HG02852 (cell line): Measurements from ENCODE around the gene GYG1.
"Not testable (repeated sequence)": the region's sequence is repeated elsewhere in the genome, so short reads cannot be mapped to it uniquely, and the experiment has no call there.

Experiments used
- ATAC-seq: cut with Tn5 transposase; IDR thresholded peaks from one replicate; pipeline ENCODE4 v1.9.1; 2021; ENCODE audit warnings: mild to moderate bottlenecking, moderate library complexity; ENCODE audit not compliant: unreplicated experiment

Gene GYG1

DNA sequence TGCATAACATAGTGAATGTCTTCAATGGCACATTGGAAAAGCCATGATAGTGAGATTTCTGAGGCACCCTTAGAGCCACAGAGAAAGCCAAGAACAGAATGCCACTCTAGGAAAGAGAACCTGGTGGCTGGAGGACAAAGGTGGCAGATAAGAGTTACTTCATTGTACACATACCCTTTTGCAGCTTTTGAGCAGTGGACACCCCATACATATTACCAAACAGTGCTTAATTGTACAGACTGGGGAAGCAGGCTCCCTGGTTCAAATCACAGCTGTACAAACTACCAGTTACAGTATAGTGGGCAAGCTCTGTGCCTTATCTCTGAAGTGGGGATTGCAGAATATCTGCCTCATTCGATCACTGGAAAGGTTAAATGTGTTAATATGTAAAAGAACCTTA is 10.1 kb upstream of the GYG1 start:
- no peak for ATAC-seq

DNA sequence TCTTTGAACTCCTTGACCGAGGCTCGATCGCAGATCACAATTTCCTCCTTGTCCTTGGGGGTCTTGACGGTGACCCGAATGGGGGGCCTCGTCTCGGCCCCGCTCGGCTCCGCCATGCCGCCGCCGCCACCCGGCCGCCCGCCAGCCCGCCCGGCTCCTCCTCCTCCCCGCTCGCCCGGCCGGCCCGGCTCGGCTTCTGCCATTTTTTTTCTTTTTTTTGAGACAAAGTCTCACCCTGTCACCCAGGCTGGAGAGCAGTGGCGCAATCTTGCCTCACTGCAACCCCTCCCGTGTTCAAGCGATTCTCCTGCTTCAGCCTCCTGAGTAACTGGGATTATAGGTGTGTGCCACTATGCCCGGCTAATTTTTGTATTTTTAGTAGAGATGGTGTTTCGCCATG is 3.8 kb upstream of the GYG1 start:
- ATAC-seq: not testable (repeated sequence)

DNA sequence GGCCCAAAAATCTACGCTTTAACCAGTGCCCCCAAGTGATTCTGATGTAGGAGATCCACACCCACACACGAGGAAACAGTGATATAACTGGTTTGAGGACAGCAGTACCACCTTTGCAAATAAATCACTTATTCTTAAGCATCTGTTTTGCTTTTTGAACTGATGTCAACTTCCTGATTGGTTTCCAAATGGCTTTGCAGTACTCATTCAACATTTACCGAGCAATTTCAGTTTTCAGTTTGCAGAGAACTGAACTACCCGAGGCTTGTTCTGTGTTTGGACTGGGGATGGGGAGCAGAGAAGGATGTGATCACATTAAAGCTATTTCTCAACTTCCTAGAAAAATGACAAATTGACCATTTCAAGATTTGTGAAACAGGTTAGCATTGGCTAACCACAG is 1.1 kb upstream of the GYG1 start:
- ATAC-seq: peak; percentile 13

DNA sequence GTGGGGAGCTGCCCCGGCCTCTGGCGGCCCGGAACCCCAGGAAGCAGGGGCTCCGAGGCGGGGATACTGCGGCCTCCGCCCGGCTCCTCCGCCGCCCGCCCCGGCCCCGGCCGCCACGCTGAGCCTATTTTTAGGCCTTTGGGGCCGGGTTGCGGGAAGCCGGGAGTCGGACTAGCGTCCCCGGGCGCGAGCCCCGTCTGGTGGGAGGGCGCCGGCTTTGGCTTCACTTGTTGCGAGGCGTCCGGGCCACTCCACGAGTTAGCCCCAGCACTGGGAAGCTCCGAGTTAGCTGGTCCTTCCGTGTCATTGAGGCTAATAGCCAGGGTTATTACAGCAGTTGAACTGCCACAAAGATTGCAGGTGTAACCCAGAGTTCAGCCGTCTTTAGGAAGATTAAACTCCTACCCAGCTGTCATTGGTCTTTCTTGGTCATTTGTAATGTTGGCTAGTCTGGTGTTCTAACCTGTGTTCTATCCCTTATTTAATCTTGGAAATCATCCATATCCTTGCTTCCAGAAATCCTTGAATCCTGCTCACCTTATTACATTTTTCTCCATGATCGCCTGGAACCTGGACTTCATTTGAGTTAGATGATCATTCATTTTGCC is 791 bp downstream of the GYG1 start:
- ATAC-seq: peak; percentile 30

DNA sequence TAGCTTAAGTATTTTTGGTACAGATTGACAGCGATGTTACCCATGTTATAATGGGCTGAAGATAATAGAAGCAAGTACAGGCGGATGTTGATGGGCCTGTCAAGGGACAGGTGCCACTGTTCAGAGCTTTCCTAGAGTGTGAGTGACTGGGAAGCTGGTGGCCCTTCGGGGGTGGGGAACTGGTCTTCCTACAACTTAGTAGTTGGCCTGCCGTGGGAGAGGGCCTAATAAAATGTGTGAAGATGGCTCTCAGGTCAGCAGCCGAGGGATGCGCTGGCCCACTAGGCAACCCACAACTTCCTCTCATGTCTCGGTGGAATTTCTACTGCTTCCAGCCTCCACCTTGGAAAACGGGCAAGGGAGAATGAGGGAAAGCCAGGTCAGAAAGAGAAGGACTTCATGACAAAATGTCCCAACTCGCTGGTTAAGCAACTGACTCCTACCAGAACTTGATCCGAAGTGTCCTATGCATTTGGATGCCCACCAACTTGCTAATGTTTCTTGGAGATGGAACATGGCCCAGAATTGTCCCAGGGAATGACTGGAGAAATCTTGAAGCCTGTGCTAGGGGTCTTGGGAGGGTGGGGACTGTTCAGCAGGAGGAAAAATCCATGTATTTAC is 1.4 kb downstream of the GYG1 start:
- no peak for ATAC-seq

DNA sequence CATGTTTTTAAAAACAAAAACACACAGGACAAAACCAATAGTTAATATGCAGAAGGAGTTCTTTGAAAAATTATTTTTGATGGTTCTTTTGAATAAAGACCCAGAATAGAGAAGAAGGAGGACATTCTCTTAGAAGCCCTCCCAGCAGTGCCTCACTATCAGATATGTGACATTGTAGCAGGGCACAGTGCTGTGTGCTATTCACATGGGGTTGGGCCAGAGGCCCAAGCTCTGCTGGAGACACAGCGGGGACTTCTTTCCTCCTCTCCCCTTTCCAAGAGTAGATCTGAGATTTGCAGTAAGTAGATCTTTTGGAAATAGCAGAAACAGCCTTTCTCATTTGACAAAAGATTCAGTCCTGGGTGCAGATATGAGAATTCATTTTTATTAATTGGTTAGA is 6.3 kb downstream of the GYG1 start:
- ATAC-seq: no peak

DNA sequence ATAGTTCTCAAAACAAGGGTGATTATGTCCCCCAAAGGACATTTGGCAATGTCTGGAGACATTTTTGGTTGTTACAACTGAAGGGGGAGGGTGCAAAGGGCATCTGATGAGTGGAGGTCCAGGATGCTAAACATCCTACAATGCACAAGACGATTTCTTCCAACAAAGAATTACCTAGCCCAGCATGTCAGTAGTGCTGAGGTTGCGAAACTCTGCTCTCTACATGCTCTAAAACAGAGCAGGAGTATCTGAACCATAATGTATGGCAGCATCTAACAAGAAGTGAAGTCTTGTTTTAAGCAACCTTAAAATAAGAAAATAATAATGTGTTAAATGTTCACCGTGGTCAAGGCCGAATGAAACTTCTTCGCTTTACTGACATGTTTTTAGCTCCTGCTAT is 7.0 kb downstream of the GYG1 start:
- ATAC-seq: no peak

DNA sequence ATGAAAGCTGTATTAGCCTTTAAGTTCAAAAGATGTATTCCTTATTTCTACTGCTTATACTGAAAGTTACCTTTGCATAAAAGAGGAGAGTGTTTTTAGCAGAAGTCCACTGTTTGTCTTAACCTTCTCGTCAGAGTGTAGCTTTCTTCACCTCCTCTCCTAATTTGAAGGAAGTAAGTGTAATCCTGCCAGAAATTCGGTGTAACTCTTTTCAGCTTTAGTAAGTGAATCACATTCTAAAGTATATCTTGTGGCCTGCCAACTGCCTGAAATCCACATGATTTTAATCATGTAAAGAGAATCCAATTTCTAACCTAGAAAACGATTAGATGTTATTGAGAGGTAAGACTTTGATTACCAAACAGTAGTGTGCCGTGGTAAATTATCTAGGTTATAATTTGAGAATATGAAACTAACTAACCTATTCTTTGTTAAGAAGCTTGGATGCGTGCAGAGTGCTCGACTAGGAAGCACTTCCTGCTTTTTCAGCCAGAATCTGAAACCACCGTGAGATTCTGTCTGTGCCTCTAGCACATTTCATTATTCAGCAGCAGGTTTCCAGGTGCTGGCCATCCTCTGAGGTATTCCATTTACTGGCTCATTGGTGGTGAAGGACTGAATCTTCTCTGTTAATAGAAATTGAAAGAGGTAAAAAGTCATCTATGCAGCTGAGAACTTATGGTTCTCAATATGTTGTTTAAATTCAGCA is 7.5 kb downstream of the GYG1 start:
- peak; percentile 41 for ATAC-seq

DNA sequence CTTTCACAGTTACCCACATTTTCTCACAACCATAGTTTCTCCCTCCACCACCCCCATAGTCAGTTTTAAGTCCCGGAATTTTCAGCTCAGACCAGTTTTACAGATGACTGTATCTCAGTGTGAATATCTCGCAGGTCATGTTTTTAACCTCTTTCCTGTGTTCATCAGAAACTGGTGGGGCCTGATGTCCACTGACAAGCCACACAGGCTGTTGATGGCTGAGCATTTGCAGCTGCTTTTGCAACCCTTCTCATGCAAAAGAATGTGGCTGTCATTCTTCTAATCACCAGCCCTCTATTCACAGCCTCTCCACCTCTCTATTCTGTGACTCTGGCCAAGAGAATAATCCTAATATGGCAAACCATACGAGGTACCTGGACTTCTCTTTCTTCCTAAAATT is 8.5 kb downstream of the GYG1 start:
- ATAC-seq: peak; percentile 52

DNA sequence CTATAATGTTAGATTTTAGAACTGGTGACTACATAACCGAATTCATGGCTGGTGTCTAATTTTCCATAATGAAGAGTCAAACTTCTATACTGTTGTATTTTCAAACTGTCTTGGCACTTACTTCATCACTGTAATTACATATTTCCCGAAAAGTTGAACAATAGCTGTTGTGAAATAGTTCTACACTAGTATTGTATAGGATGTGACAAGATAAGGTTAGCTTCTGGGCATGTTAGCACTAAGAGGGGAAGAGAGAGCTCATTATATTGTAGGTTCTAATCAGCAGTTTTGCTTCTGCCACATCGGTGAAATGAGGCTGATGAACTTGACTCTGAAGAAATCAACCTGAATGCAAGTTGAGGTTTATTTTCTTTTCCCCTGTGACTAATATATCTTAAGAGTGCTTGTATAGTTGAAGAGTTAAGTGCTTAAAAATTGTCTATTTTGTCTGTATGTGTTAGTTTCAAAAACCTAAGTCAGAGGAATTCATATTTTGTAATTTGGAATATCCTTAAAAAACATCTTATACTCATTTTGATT is 8.9 kb downstream of the GYG1 start:
- ATAC-seq: no peak

DNA sequence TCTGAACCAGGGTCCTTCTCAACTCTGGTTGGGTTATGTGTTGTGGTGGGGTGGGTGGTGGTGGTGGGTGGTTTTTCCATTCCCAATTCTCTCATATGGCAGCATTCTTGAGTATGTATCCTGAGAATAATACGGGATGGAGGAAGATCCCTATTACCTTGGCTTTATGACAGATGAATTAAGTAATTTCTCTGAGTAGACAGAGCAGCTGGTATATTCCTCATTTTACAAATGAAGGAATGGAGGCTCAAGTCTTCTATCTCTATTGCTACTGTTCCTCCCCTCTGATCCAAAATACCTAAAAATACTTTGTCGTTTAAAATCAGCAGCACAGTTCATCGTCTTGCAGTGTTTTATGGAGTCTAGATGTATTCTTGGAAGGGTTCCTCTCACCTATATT is 10.4 kb downstream of the GYG1 start:
- ATAC-seq: no peak

DNA sequence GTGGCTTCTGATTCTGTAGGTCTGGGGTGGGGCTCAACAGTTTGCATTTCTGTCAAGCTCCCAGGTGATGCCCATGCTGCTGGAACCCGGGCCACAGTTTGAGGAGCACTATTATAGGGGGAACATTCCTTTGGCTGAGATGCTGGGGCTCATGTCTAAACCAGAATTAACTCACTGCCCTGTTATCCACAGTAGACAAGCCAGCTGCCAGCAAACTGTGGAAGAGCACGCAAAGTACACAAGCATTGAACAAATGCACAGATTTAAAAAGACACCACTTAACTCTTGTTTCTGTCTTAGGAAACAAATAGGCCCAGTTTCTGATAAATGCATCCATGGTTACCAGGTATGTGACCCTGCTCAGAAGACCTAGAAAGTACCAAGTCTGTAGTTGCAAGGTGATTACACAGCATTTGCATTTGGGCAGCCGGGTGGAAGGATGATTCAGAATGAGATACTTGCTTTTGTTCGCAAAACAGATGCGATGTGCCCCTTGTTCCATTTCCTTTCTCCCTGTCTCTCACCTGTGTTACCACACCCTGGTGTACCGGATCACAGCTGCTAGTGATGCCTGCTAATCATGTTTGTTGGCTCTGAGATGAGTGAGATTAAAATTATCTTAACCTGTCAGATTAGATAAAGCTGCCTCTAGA is 12.4 kb downstream of the GYG1 start:
- peak; percentile 75 for ATAC-seq

DNA sequence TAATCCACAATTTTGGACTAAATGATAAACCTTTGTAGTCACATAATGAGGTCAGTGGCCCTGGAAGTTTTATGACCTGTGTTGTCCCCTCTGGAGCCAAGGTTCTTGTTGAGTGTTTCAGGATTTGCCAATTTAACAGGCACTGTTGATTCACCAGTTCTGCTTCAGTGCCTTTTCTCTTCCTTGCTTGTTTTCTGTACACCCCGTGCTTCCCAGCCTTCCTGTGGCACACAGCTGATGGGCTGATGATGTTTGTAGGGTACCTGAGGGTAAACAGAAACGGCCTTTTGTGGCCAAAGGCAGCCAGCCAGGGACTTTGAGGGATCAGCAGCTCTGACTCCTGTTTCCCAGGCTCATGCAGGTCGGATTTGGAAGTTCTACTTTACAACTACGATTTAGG is 13.3 kb downstream of the GYG1 start:
- no peak for ATAC-seq

DNA sequence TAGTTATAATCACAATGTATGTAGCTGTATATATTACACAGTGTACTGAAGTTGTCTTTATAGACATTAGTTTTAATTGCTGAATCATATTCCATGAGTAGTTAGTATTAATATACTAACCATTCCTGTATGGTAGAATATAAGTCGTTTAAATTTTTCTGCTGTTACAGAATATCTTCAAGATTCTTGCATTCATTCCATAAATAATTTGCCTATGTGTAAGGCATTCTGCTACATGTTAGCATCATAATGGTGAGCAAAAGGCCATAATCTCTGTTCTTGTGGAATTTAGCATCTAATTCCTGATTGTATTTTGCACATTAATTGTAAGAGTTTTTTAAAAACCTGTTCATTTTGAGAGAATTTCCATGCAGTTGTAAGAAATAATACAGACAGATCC is 14.1 kb downstream of the GYG1 start:
- no peak for ATAC-seq

DNA sequence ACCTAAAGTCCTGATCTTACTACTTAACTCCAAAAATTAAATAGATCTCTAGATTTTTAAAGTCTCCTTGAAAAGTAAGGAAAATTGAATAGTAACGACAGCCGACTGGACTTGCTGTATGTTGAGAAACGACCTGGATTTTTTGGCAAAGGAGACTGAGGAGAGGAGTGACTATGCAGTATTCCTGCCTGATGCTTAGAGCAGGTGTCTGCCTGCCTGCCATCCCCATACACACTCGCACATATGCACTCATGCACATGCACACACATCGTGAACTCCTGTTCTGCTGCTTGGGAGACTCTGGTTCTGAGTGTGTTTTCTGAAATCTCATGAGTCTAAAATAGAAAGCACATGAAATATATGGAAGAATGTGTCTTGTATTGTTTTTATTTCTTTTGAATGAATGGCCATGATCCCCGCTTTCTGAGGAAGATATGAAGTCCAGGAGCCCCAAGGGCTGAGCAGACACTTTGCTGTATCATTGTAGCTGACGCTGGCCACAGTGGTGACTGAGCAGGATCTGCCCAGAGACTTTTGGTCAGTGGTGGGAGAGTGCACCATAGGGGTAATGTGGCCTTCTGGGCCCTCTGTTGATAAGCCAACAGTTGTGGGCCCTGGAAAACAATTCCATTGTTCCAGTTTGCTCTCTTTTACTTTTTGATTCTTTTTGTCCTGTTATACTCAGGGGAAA is 16.4 kb downstream of the GYG1 start:
- no peak for ATAC-seq

DNA sequence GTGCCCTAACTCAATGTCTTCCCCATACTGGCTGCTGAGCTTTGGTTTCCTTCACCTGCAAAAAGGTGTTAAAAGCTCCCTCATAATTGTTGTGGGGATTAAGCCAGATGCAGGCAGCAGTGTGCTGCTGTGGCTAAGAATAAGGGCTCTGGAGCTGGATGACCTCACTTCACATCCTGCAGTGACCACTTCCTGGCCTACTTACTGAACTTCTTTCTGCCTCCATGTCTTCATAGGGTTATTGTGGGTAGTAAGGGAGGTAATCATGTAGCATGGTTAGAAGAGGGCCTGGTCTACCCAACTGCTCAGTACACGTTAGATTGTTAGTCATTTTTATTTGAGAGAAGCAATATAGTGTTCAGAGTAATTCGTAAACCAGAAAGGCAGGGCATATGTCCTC is 18.4 kb downstream of the GYG1 start:
- peak; percentile 75 for ATAC-seq

DNA sequence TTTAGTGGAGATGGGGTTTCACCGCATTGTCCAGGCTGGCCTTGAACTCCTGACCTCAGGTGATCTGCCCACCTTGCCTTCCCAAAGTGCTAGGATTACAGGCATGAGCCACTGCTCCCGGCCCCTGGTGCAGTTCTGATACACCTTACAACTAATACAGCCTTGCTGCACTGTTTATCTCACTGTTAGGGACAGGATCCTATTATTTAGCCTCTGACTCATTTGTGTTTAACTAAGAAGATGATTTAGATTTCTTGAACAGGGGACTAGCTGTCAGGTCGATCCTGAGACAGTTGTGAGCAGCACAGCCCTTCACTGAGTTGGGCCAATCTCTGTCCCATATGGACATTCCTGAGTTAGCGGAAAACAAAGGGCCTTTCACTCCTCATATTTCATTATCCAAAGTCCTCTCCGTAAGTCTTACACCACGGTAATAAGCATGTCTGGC is 19.2 kb downstream of the GYG1 start:
- ATAC-seq: no peak

DNA sequence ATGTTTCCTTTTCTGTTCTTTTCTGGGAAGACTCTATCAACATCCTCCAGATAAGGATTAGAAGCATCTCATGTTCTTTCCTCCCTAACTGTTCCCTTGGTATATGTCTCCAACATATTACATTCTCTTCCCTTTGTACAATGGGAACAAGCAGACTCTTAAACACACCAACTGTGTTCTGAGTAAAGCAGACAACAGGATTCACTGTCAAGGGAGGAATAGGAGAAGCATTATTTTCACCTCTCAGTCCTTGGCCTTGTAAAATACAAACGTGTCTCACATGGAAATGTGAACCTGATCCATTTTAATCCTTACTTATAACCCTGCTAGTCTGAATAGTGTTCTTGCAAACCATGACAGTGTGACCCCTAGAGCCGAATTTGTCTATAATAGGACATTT is 19.6 kb downstream of the GYG1 start:
- ATAC-seq: no peak

DNA sequence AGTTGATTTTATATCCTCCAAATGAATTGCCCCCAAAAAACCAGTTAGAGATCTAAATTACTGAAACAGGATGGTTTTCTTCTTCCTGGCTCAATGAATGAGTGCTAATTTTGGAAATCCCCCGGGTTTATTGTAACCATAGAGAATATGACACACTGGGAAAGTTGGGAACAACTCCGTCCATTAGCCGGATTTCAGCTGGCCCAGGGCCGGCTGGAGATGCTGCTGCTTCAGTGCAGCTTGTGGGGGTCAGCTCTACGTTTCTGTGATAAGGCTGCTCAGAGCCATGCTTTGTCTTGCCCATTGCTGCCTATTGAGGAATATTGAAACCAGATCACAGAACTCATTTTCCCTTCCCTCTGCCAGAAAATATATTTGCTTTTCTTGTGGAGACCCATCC is 20.3 kb downstream of the GYG1 start:
- no peak for ATAC-seq

DNA sequence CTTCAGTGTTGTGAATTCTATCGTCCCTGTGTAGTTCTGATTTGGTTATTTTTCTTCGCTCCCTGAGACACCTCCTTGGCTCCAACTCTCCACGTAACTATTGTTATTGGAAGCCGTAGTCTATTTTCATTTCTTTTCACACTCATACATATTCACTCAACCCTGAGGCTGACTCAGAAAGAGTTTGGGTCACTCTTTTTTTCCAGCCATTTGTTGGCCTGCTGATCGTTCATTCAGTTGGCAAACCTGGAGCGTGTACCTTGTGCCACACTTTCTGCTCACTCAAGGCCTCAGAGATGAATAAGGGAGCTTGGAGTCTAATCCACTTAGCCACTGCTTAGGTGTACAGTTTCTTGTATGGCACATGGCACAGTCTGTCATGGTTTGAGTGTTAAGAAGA is 22.4 kb downstream of the GYG1 start:
- no peak for ATAC-seq

DNA sequence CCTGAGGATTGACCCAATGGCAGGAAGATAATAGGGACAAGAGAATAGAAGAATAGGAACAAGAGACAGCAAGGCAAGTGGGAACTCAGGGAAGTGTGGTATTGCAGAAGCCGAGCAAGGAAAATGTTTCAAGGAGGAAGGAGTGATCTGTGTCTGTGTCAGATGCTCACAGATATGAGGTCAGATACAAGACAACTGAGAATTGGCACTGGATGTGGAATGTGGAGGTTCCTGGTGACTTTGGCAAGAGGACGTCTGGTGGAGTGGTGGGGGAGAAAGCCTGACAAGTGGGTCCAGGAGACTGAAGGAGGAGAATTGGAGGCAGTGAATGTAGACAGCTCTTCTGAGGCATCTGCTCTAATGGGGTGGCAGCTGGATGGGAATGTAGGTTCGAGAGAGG is 24.1 kb downstream of the GYG1 start:
- no peak for ATAC-seq
